ENCODE results near the gene ADAMTS17. TPM values are rescaled to one million over a fixed set of nuclear protein-coding genes. Genes with fewer than 3 reads are reported as not detected.

Gene ADAMTS17
- total RNA-seq, 1 donor from 2014 or later: 1.5 TPM

- TF ChIP-seq CTCF (IDR thresholded peaks at IDR 0.05): no peak
- no peaks in the 10 kb centered on the region for H3K36me3 Mint-ChIP-seq (ENCODE audit: unreplicated experiment)
- H3K9me3 Mint-ChIP-seq (ENCODE audit: unreplicated experiment): no peaks in the 10 kb centered on the region
- DNase-seq (ENCODE audit: extremely low spot score, unreplicated experiment): no peak
- no peak overlapping the region for H3K4me3 Mint-ChIP-seq (ENCODE audit: unreplicated experiment)
- H3K27ac Mint-ChIP-seq (ENCODE audit: unreplicated experiment): no peak overlapping the region
- H3K4me1 Mint-ChIP-seq (ENCODE audit: unreplicated experiment): no peaks in the 10 kb centered on the region
- H3K27me3 Mint-ChIP-seq (ENCODE audit: unreplicated experiment): peaks cover 2% of the 10 kb centered on the region
These were observed 123.3 kb downstream of the ADAMTS17 start for GRCh38 chr15:100218434-100218833.

GRCh38 chr15:100216182-100216581 is 125.6 kb downstream of the ADAMTS17 start:
- Mint-ChIP-seq H3K4me1 (ENCODE audit: unreplicated experiment) (no peaks in the 10 kb centered on the region), H3K4me3 (ENCODE audit: unreplicated experiment) (no peak overlapping the region), H3K27me3 (ENCODE audit: unreplicated experiment) (peaks cover 7% of the 10 kb centered on the region), H3K9me3 (ENCODE audit: unreplicated experiment) (no peaks in the 10 kb centered on the region), H3K36me3 (ENCODE audit: unreplicated experiment) (no peaks in the 10 kb centered on the region), H3K27ac (ENCODE audit: unreplicated experiment) (no peak overlapping the region)
- no peak for DNase-seq (ENCODE audit: extremely low spot score, unreplicated experiment)
- no peak for TF ChIP-seq CTCF (IDR thresholded peaks at IDR 0.05)

GRCh38 chr15:100215843-100216169 is 126.0 kb downstream of the ADAMTS17 start:
- no peaks in the 10 kb centered on the region for H3K36me3 Mint-ChIP-seq (ENCODE audit: unreplicated experiment)
- no peak overlapping the region for H3K27ac Mint-ChIP-seq (ENCODE audit: unreplicated experiment)
- no peak for TF ChIP-seq CTCF (IDR thresholded peaks at IDR 0.05)
- H3K4me1 Mint-ChIP-seq (ENCODE audit: unreplicated experiment): no peaks in the 10 kb centered on the region
- no peak overlapping the region for H3K4me3 Mint-ChIP-seq (ENCODE audit: unreplicated experiment)
- H3K27me3 Mint-ChIP-seq (ENCODE audit: unreplicated experiment): peaks cover 7% of the 10 kb centered on the region
- no peak for DNase-seq (ENCODE audit: extremely low spot score, unreplicated experiment)
- H3K9me3 Mint-ChIP-seq (ENCODE audit: unreplicated experiment): no peaks in the 10 kb centered on the region

GRCh38 chr15:100215031-100215842 is 126.5 kb downstream of the ADAMTS17 start:
- Mint-ChIP-seq H3K4me1 (ENCODE audit: unreplicated experiment) (no peaks in the 10 kb centered on the region), H3K27ac (ENCODE audit: unreplicated experiment) (no peak overlapping the region), H3K9me3 (ENCODE audit: unreplicated experiment) (no peaks in the 10 kb centered on the region), H3K27me3 (ENCODE audit: unreplicated experiment) (peaks cover 7% of the 10 kb centered on the region), H3K4me3 (ENCODE audit: unreplicated experiment) (no peak overlapping the region), H3K36me3 (ENCODE audit: unreplicated experiment) (no peaks in the 10 kb centered on the region)
- TF ChIP-seq CTCF (IDR thresholded peaks at IDR 0.05): no peak
- DNase-seq (ENCODE audit: extremely low spot score, unreplicated experiment): no peak

- H3K27me3 Mint-ChIP-seq (ENCODE audit: unreplicated experiment): peaks cover 7% of the 10 kb centered on the region
- no peaks in the 10 kb centered on the region for H3K36me3 Mint-ChIP-seq (ENCODE audit: unreplicated experiment)
- no peak overlapping the region for H3K27ac Mint-ChIP-seq (ENCODE audit: unreplicated experiment)
- no peak for DNase-seq (ENCODE audit: extremely low spot score, unreplicated experiment)
- no peaks in the 10 kb centered on the region for H3K4me1 Mint-ChIP-seq (ENCODE audit: unreplicated experiment)
- H3K4me3 Mint-ChIP-seq (ENCODE audit: unreplicated experiment): no peak overlapping the region
- no peak for TF ChIP-seq CTCF (IDR thresholded peaks at IDR 0.05)
- H3K9me3 Mint-ChIP-seq (ENCODE audit: unreplicated experiment): peaks cover 8% of the 10 kb centered on the region
These were observed 129.6 kb downstream of the ADAMTS17 start for GRCh38 chr15:100211855-100212850.

Data from osteocyte (in vitro differentiated cells).